IMR-90 (cell line): ENCODE results near the gene NPHS1. TPM values are rescaled to one million over a fixed set of nuclear protein-coding genes. Genes with fewer than 3 reads are reported as not detected.
A peak's percentile ranks its signal among the peaks of the same experiment; 100 is the strongest.

Experiments
- ATAC-seq: fragments of 200-7000 bp; cut with Tn5 transposase; 2 replicates; pipeline ENCODE4 v1.9.1; 2020; ENCODE audit warnings: low read depth, mild to moderate bottlenecking, moderate library complexity
- BruUV-seq: library from RNA; stranded (reverse); fragments of 400-500 nt; replicated peaks from 2 replicates; lab custom pipeline; 2021; lab: Mats Ljungman, UMichigan
- CTCF ChIA-PET: fragments of 300-600 bp; formaldehyde crosslinking; extraction: SDS; loops from one replicate; lab custom pipeline; 2021; ENCODE audit warnings: antibody characterized with exemption; lab: Yijun Ruan, JAX
- POLR2A ChIA-PET: fragments of 300-600 bp; sonication (Branson Sonifier 250); formaldehyde crosslinking; loops from one replicate; lab custom pipeline; 2022; ENCODE audit warnings: antibody characterized with exemption; ENCODE audit not compliant: unreplicated experiment; lab: Charles Lee
- DNase-seq: peaks from one replicate; pipeline ENCODE4 v3.0.0; 2013
- H2AFZ ChIP-seq: replicated peaks from 2 replicates; pipeline ENCODE3; 2013; ENCODE audit warnings: low read length, mild to moderate bottlenecking; ENCODE audit not compliant: poor library complexity
- H2AK5ac ChIP-seq: 2 replicates; pipeline ENCODE4 v1.6.1; 2013; ENCODE audit warnings: low read depth, low read length, inconsistent platforms
- H2AK9ac ChIP-seq: replicated peaks from 2 replicates; pipeline ENCODE3; 2013; ENCODE audit warnings: mild to moderate bottlenecking, low read depth, low read length, moderate library complexity; ENCODE audit not compliant: poor library complexity
- H2BK120ac ChIP-seq: 2 replicates; pipeline ENCODE4 v1.6.1; 2013; ENCODE audit warnings: low read depth, low read length, inconsistent platforms
- H2BK15ac ChIP-seq: 3 replicates; pipeline ENCODE4 v1.6.1; 2013; ENCODE audit warnings: low read depth, low read length, inconsistent platforms
- H2BK20ac ChIP-seq: 2 replicates; pipeline ENCODE4 v1.6.1; 2013; ENCODE audit warnings: low read depth, mild to moderate bottlenecking, inconsistent platforms, low read length, moderate library complexity
- H2BK5ac ChIP-seq: 2 replicates; pipeline ENCODE4 v1.6.1; 2013; ENCODE audit warnings: mild to moderate bottlenecking, low read depth, low read length, inconsistent platforms; ENCODE audit not compliant: poor library complexity, severe bottlenecking
- H3K14ac ChIP-seq: replicated peaks from 2 replicates; pipeline ENCODE4 v1.6.1; 2013; ENCODE audit warnings: low read depth, low read length, inconsistent platforms
- H3K18ac ChIP-seq: 2 replicates; pipeline ENCODE4 v1.6.1; 2013; ENCODE audit warnings: low read depth, low read length, control low read depth
- H3K23ac ChIP-seq: 2 replicates; pipeline ENCODE4 v1.6.1; 2013; ENCODE audit warnings: low read depth, low read length, inconsistent platforms
- H3K27ac ChIP-seq: 2 replicates; pipeline ENCODE4 v1.5.1; 2013; ENCODE audit warnings: mild to moderate bottlenecking, control low read depth, low read length; ENCODE audit not compliant: insufficient read depth
- H3K27me3 ChIP-seq: 2 replicates; pipeline ENCODE4 v1.6.1; 2013; ENCODE audit warnings: low read length; ENCODE audit not compliant: control insufficient read depth, insufficient read depth
- H3K36me3 ChIP-seq: 2 replicates; pipeline ENCODE4 v1.6.1; 2013; ENCODE audit warnings: low read length, mixed read lengths; ENCODE audit not compliant: control insufficient read depth, insufficient read depth
- H3K4ac ChIP-seq: 2 replicates; pipeline ENCODE4 v1.6.1; 2013; ENCODE audit warnings: low read depth, low read length, inconsistent platforms
- H3K4me1 ChIP-seq: 2 replicates; pipeline ENCODE4 v1.6.1; 2013; ENCODE audit warnings: low read length, mixed read lengths; ENCODE audit not compliant: control insufficient read depth, insufficient read depth
- H3K4me2 ChIP-seq: 2 replicates; pipeline ENCODE4 v1.6.1; 2013; ENCODE audit warnings: low read depth, mild to moderate bottlenecking, control low read depth, low read length, moderate library complexity
- H3K4me3 ChIP-seq: 2 replicates; pipeline ENCODE4 v1.5.1; 2013; ENCODE audit warnings: low read depth, mild to moderate bottlenecking, control low read depth, low read length, moderate library complexity; ENCODE audit not compliant: insufficient read depth
- H3K56ac ChIP-seq: 2 replicates; pipeline ENCODE4 v1.6.1; 2013; ENCODE audit warnings: low read length, inconsistent platforms; ENCODE audit not compliant: insufficient read depth; ENCODE audit errors: extremely low read depth
- H3K79me1 ChIP-seq, 2 experiments: 2 replicates each; pipeline ENCODE4 v1.6.1; 2013; ENCODE audit warnings: low read length in 2 of 2, inconsistent platforms in 1 of 2, low read depth in 1 of 2
- H3K9ac ChIP-seq: 2 replicates; pipeline ENCODE4 v1.6.1; 2013; ENCODE audit warnings: low read depth, low read length, control low read depth
- H3K9me1 ChIP-seq: 2 replicates; pipeline ENCODE4 v1.6.1; 2013; ENCODE audit warnings: low read length, inconsistent platforms; ENCODE audit not compliant: insufficient read depth
- H3K9me3 ChIP-seq: 2 replicates; pipeline ENCODE4 v1.6.1; 2013; ENCODE audit warnings: low read length; ENCODE audit not compliant: control insufficient read depth, insufficient read depth
- H4K20me1 ChIP-seq: 2 replicates; pipeline ENCODE4 v1.6.1; 2013; ENCODE audit warnings: low read length, inconsistent platforms; ENCODE audit not compliant: insufficient read depth
- H4K5ac ChIP-seq: 2 replicates; pipeline ENCODE4 v1.6.1; 2013; ENCODE audit warnings: mild to moderate bottlenecking, low read depth, low read length, control low read depth
- H4K8ac ChIP-seq, 2 experiments: 2 replicates each; pipeline ENCODE4 v1.6.1; 2013; ENCODE audit warnings: low read depth in 2 of 2, low read length in 2 of 2, control low read depth in 1 of 2, inconsistent platforms in 1 of 2
- H4K91ac ChIP-seq: 2 replicates; pipeline ENCODE4 v1.6.1; 2013; ENCODE audit warnings: low read depth, low read length, inconsistent platforms; ENCODE audit not compliant: insufficient read depth
- BHLHE40 ChIP-seq: fragments of 150-350 bp; IDR thresholded peaks from 2 replicates; pipeline ENCODE4 v1.6.1; 2016; ENCODE audit warnings: mild to moderate bottlenecking, low read depth, low read length
- CEBPB ChIP-seq: IDR thresholded peaks from 2 replicates; pipeline ENCODE4 v1.6.1; 2012; ENCODE audit warnings: low read depth, low read length, improper control_type of control experiment
- CHD1 ChIP-seq: IDR thresholded peaks from 2 replicates; pipeline ENCODE4 v1.6.1; 2012; ENCODE audit warnings: low read depth, low read length, improper control_type of control experiment
- FOS ChIP-seq: fragments of 150-350 bp; IDR thresholded peaks from 2 replicates; pipeline ENCODE4 v1.6.1; 2016; ENCODE audit warnings: low read depth, low read length
- MAFK ChIP-seq: IDR thresholded peaks from 2 replicates; pipeline ENCODE4 v1.6.1; 2012; ENCODE audit warnings: low read depth, low read length, improper control_type of control experiment
- MAZ ChIP-seq: IDR thresholded peaks from 2 replicates; pipeline ENCODE4 v1.6.1; 2012; ENCODE audit warnings: low read depth, mild to moderate bottlenecking, low read length, improper control_type of control experiment, moderate library complexity, borderline replicate concordance
- MXI1 ChIP-seq: IDR thresholded peaks from 2 replicates; pipeline ENCODE4 v1.6.1; 2012; ENCODE audit warnings: low read depth, mild to moderate bottlenecking, low read length, moderate library complexity, borderline replicate concordance
- NFE2L2 ChIP-seq: fragments of 150-350 bp; IDR thresholded peaks from 2 replicates; pipeline ENCODE4 v1.6.1; 2016; ENCODE audit warnings: low read depth, mild to moderate bottlenecking, low read length
- POLR2A ChIP-seq: IDR thresholded peaks from 2 replicates; pipeline ENCODE4 v1.6.1; 2012; ENCODE audit warnings: mild to moderate bottlenecking, low read depth, low read length
- RAD21 ChIP-seq: IDR thresholded peaks from 2 replicates; pipeline ENCODE4 v1.6.1; 2012; ENCODE audit warnings: low read length, improper control_type of control experiment
- RCOR1 ChIP-seq: IDR thresholded peaks from 2 replicates; pipeline ENCODE4 v1.6.1; 2012; ENCODE audit warnings: mild to moderate bottlenecking, low read length, improper control_type of control experiment; ENCODE audit not compliant: insufficient replicate concordance
- RFX5 ChIP-seq: IDR thresholded peaks from 2 replicates; pipeline ENCODE4 v1.8.0; 2012; ENCODE audit warnings: low read depth, mild to moderate bottlenecking, low read length, moderate library complexity
- SMC3 ChIP-seq: fragments of 150-350 bp; IDR thresholded peaks from 2 replicates; pipeline ENCODE4 v1.6.1; 2016; ENCODE audit warnings: low read depth, mild to moderate bottlenecking, antibody characterized with exemption, low read length, moderate library complexity
- WGBS, 2 experiments: methylation state at CpG; one replicate each; pipeline versions ENCODE4 v1.1.5 to v1.1.7; 2013; ENCODE audit warnings: missing lambda C conversion rate in 2 of 2; ENCODE audit not compliant: insufficient read length in 1 of 2; ENCODE audit errors: extremely low coverage in 2 of 2; 5-methylcytosine and 5-hydroxymethylcytosine counted together
- dilution Hi-C: fragments of 300-500 bp; cut with HindIII; formaldehyde crosslinking; loops from one replicate; pipeline ENCODE4 v1.14.3; 2018; ENCODE audit warnings: low sequenced_read_pairs; ENCODE audit not compliant: unreplicated experiment
- in situ Hi-C: fragments of 300-500 bp; cut with MboI; formaldehyde crosslinking; loops from 3 replicates; pipeline ENCODE4 v1.14.3; 2019; ENCODE audit warnings: low sequenced_read_pairs, inconsistent platforms, mixed read lengths
- intact Hi-C: fragments of 100-400 bp; cut with micrococcal nuclease; formaldehyde crosslinking; loops from 2 replicates; pipeline ENCODE4 v1.10.0; 2022
- polyA plus RNA-seq, 3 experiments: library from polyadenylated mRNA; depleted of rRNA; stranded (reverse); fragments of >200 nt; gene quantifications; 2 replicates each; pipeline ENCODE4 v1.2.3, GENCODE V29; 2012; ENCODE audit warnings: low replicate concordance in 1 of 3
- total RNA-seq: library from RNA; depleted of rRNA; stranded (reverse); fragments of >200 nt; gene quantifications from 2 replicates; pipeline ENCODE4 v1.2.3, GENCODE V29; 2012
- TF ChIP-seq, protein P1 (sequence below): conservative IDR thresholded peaks from 2 replicates; pipeline ENCODE4 v1.5.1; 2012; ENCODE audit warnings: mild to moderate bottlenecking, low read depth, low read length, improper control_type of control experiment
- TF ChIP-seq, protein P2 (sequence below): fragments of 150-350 bp; IDR thresholded peaks from 2 replicates; pipeline ENCODE4 v1.6.1; 2016; ENCODE audit warnings: low read depth, mild to moderate bottlenecking, low read length, moderate library complexity, borderline replicate concordance
- TF ChIP-seq, protein P3 (sequence below): fragments of 150-350 bp; IDR thresholded peaks from 2 replicates; pipeline ENCODE4 v1.6.1; 2017; ENCODE audit warnings: mild to moderate bottlenecking, antibody characterized with exemption, low read length, low read depth

The NPHS1 gene
- total and polyA plus RNA-seq, 2 of the 4 experiments (the other 2 are of a cell fraction): not detected

DNA sequence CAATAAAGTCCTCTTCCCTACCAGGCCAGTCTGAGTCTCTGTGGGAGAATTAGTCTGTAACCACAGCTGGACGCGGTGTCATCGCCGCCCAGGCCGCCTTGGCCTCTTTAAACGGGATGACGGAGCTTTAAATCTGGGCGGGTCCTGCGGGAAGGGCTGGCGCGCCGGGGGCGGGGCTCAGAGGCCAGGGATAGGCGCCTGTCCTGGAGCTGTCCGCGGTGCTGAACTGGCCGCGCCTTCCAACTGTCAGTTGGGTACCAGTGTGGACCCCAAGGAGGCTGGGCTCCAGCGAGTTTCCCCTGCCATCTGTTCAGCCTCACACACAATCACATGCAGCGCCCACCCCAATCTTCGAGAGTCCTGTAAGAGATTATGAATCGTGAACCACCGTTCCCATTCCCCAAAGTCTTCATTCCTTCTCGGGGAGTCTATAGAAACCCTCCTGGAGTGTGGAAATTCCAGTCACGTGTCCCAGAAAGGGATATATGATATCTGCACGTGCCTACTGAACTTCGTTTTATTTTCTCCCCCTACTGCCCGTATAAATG lies 27.5 kb upstream of the NPHS1 start:
- dilution Hi-C loops (no loop called here), in situ Hi-C loops (no loop called here)

More for the DNA sequence above, 27.5 kb upstream of the NPHS1 start:
- Histone ChIP-seq H3K4me1 (no peaks in the 10 kb centered on the region), H3K18ac (no peak overlapping the region), H2AK9ac (no peak overlapping the region), H4K5ac (no peak overlapping the region), H2BK120ac (no peak overlapping the region), H3K27me3 (no peaks in the 10 kb centered on the region), H3K9me3 (no peaks in the 10 kb centered on the region), H3K27ac (no peak overlapping the region), H3K79me1 (no peaks in the 10 kb centered on the region), H3K56ac (no peak overlapping the region), H3K4me2 (no peak overlapping the region), H3K36me3 (no peaks in the 10 kb centered on the region), H4K91ac (no peak overlapping the region), H2BK20ac (no peak overlapping the region), H4K8ac (no peak overlapping the region), H3K9ac (no peak overlapping the region), H2BK15ac (no peak overlapping the region), H2AFZ (peak overlapping the region; percentile 13), H3K4me3 (no peak overlapping the region), H3K4ac (no peak overlapping the region), H3K9me1 (no peaks in the 10 kb centered on the region), H2BK5ac (no peak overlapping the region), H4K20me1 (peaks cover 5% of the 10 kb centered on the region), H3K23ac (no peak overlapping the region), H3K14ac (no peak overlapping the region), H2AK5ac (no peak overlapping the region)
- no TSS peak for BruUV-seq
- TF ChIP-seq CHD1 (no peak), MAFK (no peak), RFX5 (no peak), RCOR1 (peak; percentile 90), RAD21 (no peak), BHLHE40 (peak; percentile 4; the same call in 1 of the 2 replicates), FOS (no peak), CEBPB (no peak), MAZ (peak; percentile 82; the same call in 1 of the 2 replicates), NFE2L2 (peak; percentile 49; the same call in 1 of the 2 replicates), POLR2A (no peak), MXI1 (peak; percentile 90), SMC3 (peak; percentile 29)
- TF ChIP-seq, protein P1, sequence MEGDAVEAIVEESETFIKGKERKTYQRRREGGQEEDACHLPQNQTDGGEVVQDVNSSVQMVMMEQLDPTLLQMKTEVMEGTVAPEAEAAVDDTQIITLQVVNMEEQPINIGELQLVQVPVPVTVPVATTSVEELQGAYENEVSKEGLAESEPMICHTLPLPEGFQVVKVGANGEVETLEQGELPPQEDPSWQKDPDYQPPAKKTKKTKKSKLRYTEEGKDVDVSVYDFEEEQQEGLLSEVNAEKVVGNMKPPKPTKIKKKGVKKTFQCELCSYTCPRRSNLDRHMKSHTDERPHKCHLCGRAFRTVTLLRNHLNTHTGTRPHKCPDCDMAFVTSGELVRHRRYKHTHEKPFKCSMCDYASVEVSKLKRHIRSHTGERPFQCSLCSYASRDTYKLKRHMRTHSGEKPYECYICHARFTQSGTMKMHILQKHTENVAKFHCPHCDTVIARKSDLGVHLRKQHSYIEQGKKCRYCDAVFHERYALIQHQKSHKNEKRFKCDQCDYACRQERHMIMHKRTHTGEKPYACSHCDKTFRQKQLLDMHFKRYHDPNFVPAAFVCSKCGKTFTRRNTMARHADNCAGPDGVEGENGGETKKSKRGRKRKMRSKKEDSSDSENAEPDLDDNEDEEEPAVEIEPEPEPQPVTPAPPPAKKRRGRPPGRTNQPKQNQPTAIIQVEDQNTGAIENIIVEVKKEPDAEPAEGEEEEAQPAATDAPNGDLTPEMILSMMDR: no peak
- TF ChIP-seq, protein P2, sequence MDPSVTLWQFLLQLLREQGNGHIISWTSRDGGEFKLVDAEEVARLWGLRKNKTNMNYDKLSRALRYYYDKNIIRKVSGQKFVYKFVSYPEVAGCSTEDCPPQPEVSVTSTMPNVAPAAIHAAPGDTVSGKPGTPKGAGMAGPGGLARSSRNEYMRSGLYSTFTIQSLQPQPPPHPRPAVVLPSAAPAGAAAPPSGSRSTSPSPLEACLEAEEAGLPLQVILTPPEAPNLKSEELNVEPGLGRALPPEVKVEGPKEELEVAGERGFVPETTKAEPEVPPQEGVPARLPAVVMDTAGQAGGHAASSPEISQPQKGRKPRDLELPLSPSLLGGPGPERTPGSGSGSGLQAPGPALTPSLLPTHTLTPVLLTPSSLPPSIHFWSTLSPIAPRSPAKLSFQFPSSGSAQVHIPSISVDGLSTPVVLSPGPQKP: no peak
- TF ChIP-seq, protein P3, sequence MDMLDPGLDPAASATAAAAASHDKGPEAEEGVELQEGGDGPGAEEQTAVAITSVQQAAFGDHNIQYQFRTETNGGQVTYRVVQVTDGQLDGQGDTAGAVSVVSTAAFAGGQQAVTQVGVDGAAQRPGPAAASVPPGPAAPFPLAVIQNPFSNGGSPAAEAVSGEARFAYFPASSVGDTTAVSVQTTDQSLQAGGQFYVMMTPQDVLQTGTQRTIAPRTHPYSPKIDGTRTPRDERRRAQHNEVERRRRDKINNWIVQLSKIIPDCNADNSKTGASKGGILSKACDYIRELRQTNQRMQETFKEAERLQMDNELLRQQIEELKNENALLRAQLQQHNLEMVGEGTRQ: peak; percentile 62
- ATAC-seq: peak; percentile 100
- WGBS, 2 experiments: 0% methylated on average over 10 of the region's 28 CpGs; no CpG with 5 or more reads in 1 of the 2 experiments
- DNase-seq: peak; percentile 89
- intact Hi-C loops: no loop called here
- ChIA-PET CTCF (no interaction called here), POLR2A (interaction anchor here (0.6 kb wide), 1 partner anchor 118 kb away, joined by 18 read pairs; no protein-coding TSS in a partner anchor)
